H9 (cell line): Measurements from ENCODE around the gene LRRC28. TPM values are rescaled to one million over a fixed set of nuclear protein-coding genes. Genes with fewer than 3 reads are reported as not detected.

Experiments used
- DNase-seq: peaks from one replicate; pipeline ENCODE4 v3.0.0-alpha.2; 2017
- H2AFZ ChIP-seq: one replicate; pipeline ENCODE4 v1.6.1; 2013; ENCODE audit warnings: mild to moderate bottlenecking, low read length, control low read depth, moderate library complexity
- H2AK5ac ChIP-seq: 2 replicates; pipeline ENCODE4 v1.6.1; 2013; ENCODE audit warnings: low read length, control low read depth, mixed read lengths; ENCODE audit not compliant: insufficient read length
- H2BK120ac ChIP-seq: one replicate; pipeline ENCODE4 v1.6.1; 2013; ENCODE audit warnings: low read depth, mild to moderate bottlenecking, low read length, control low read depth, inconsistent platforms; ENCODE audit not compliant: poor library complexity, severe bottlenecking
- H2BK12ac ChIP-seq: 2 replicates; pipeline ENCODE4 v1.6.1; 2013; ENCODE audit warnings: low read length, control low read depth, mixed read lengths, low read depth; ENCODE audit not compliant: insufficient read length
- H2BK15ac ChIP-seq: 2 replicates; pipeline ENCODE4 v1.6.1; 2013; ENCODE audit warnings: low read depth, low read length, control low read depth
- H2BK20ac ChIP-seq: one replicate; pipeline ENCODE4 v1.6.1; 2013; ENCODE audit warnings: low read depth, mild to moderate bottlenecking, low read length, control low read depth, inconsistent platforms; ENCODE audit not compliant: poor library complexity, severe bottlenecking
- H2BK5ac ChIP-seq: 2 replicates; pipeline ENCODE4 v1.6.1; 2013; ENCODE audit warnings: low read length, control low read depth, mixed read lengths; ENCODE audit not compliant: insufficient read length
- H3K14ac ChIP-seq: 2 replicates; pipeline ENCODE4 v1.6.1; 2013; ENCODE audit warnings: low read length, control low read depth; ENCODE audit not compliant: insufficient read depth
- H3K18ac ChIP-seq: 2 replicates; pipeline ENCODE4 v1.6.1; 2013; ENCODE audit warnings: low read depth, mild to moderate bottlenecking, mixed read lengths, low read length, control low read depth; ENCODE audit not compliant: insufficient read length
- H3K23ac ChIP-seq: 2 replicates; pipeline ENCODE4 v1.6.1; 2013; ENCODE audit warnings: low read length, control low read depth, mixed read lengths, low read depth; ENCODE audit not compliant: insufficient read length
- H3K23me2 ChIP-seq: 2 replicates; pipeline ENCODE4 v1.6.1; 2013; ENCODE audit warnings: low read depth, mild to moderate bottlenecking, mixed read lengths, low read length, control low read depth; ENCODE audit not compliant: insufficient read length, poor library complexity, severe bottlenecking
- H3K27ac ChIP-seq: 2 replicates; pipeline ENCODE4 v1.5.1; 2013; ENCODE audit warnings: low read length, control low read depth, mixed read lengths, low read depth; ENCODE audit not compliant: insufficient read length
- H3K27me3 ChIP-seq: 2 replicates; pipeline ENCODE4 v1.6.1; 2013; ENCODE audit warnings: low read length, control low read depth, inconsistent platforms; ENCODE audit not compliant: insufficient read depth
- H3K4ac ChIP-seq: 2 replicates; pipeline ENCODE4 v1.6.1; 2013; ENCODE audit warnings: low read depth, mild to moderate bottlenecking, control low read depth, inconsistent platforms, low read length, moderate library complexity
- H3K4me1 ChIP-seq: 2 replicates; pipeline ENCODE4 v1.6.1; 2013; ENCODE audit warnings: low read length, control low read depth, inconsistent platforms; ENCODE audit not compliant: insufficient read depth
- H3K4me2 ChIP-seq: 2 replicates; pipeline ENCODE4 v1.6.1; 2013; ENCODE audit warnings: low read length, control low read depth, mixed read lengths; ENCODE audit not compliant: insufficient read length, insufficient read depth
- H3K56ac ChIP-seq: 2 replicates; pipeline ENCODE4 v1.6.1; 2013; ENCODE audit warnings: low read depth, mild to moderate bottlenecking, mixed read lengths, low read length, control low read depth; ENCODE audit not compliant: insufficient read length
- H3K79me1 ChIP-seq: 2 replicates; pipeline ENCODE4 v1.6.1; 2013; ENCODE audit warnings: low read depth, mild to moderate bottlenecking, moderate library complexity, low read length, control low read depth, inconsistent platforms; ENCODE audit not compliant: insufficient read depth, poor library complexity, severe bottlenecking
- H3K79me2 ChIP-seq: 2 replicates; pipeline ENCODE4 v1.6.1; 2013; ENCODE audit warnings: low read length, control low read depth, inconsistent platforms; ENCODE audit not compliant: insufficient read depth
- H3K9ac ChIP-seq: 2 replicates; pipeline ENCODE4 v1.6.1; 2013; ENCODE audit warnings: low read length, control low read depth, mixed read lengths; ENCODE audit not compliant: insufficient read length; ENCODE audit errors: extremely low read depth
- H3K9me3 ChIP-seq: one replicate; pipeline ENCODE4 v1.6.1; 2013; ENCODE audit warnings: low read depth, low read length, inconsistent platforms; ENCODE audit not compliant: control insufficient read depth
- H3T11ph ChIP-seq: one replicate; pipeline ENCODE4 v1.6.1; 2013; ENCODE audit warnings: mild to moderate bottlenecking, low read length, control low read depth, inconsistent platforms
- H4K20me1 ChIP-seq: one replicate; pipeline ENCODE4 v1.6.1; 2013; ENCODE audit not compliant: control insufficient read depth, insufficient read length, insufficient read depth
- H4K5ac ChIP-seq: 2 replicates; pipeline ENCODE4 v1.6.1; 2013; ENCODE audit warnings: low read depth, mild to moderate bottlenecking, mixed read lengths, low read length, control low read depth; ENCODE audit not compliant: insufficient read length
- H4K8ac ChIP-seq: replicated peaks from 2 replicates; pipeline ENCODE4 v1.6.1; 2013; ENCODE audit warnings: low read length, control low read depth, mixed read lengths, low read depth; ENCODE audit not compliant: insufficient read length
- H4K91ac ChIP-seq: 2 replicates; pipeline ENCODE4 v1.6.1; 2013; ENCODE audit warnings: low read depth, mild to moderate bottlenecking, moderate library complexity, mixed read lengths, low read length, control low read depth; ENCODE audit not compliant: insufficient read length
- H3K27ac Mint-ChIP-seq, 3 experiments: 2 replicates in 2 of 3; 3 replicates in 1 of 3; pipeline ENCODE4 v1.8.0; 2020 to 2021; ENCODE audit warnings: mixed read lengths in 3 of 3, mild to moderate bottlenecking in 1 of 3, moderate library complexity in 1 of 3
- H3K27me3 Mint-ChIP-seq: 2 replicates; pipeline ENCODE4 v1.8.0; 2021; ENCODE audit warnings: low read depth, mild to moderate bottlenecking, moderate library complexity, mixed read lengths
- H3K36me3 Mint-ChIP-seq, 3 experiments: 2 replicates in 2 of 3; 3 replicates in 1 of 3; pipeline ENCODE4 v1.8.0; 2020 to 2021; ENCODE audit warnings: low read depth in 3 of 3, mixed read lengths in 3 of 3; ENCODE audit not compliant: insufficient read depth in 1 of 3
- H3K4me1 Mint-ChIP-seq, 2 experiments: 2 replicates each; pipeline ENCODE4 v1.8.0; 2020; ENCODE audit warnings: mixed read lengths in 2 of 2
- H3K4me3 Mint-ChIP-seq, 2 experiments: 2 replicates in 1 of 2; 3 replicates in 1 of 2; pipeline ENCODE4 v1.8.0; 2020 to 2021; ENCODE audit warnings: mild to moderate bottlenecking in 2 of 2, mixed read lengths in 2 of 2, moderate library complexity in 1 of 2
- H3K9me3 Mint-ChIP-seq, 2 experiments: 2 replicates in 1 of 2; 3 replicates in 1 of 2; pipeline ENCODE4 v1.8.0; 2020; ENCODE audit warnings: mild to moderate bottlenecking in 2 of 2, mixed read lengths in 2 of 2, moderate library complexity in 1 of 2
- WGBS: extraction: QIAGEN DNeasy Blood & Tissue Kit; methylation state at CpG from one replicate; pipeline ENCODE4 v1.1.7; 2013; ENCODE audit warnings: missing lambda C conversion rate, low lambda C conversion rate, mixed read lengths; ENCODE audit not compliant: insufficient read length; ENCODE audit errors: extremely low coverage; 5-methylcytosine and 5-hydroxymethylcytosine counted together
- total RNA-seq: library from RNA; stranded (reverse); gene quantifications from 2 replicates; pipeline ENCODE4 v1.2.1, GENCODE V29; 2021
- TF ChIP-seq, protein P1 (sequence below): fragments of 200-600 bp; sonication (generic); conservative IDR thresholded peaks from 3 replicates; pipeline ENCODE4 v1.8.0; 2021; ENCODE audit warnings: antibody characterized with exemption, mild to moderate bottlenecking

Gene LRRC28
- total RNA-seq, 1 experiment from 2014 or later = 17.6 TPM

DNA sequence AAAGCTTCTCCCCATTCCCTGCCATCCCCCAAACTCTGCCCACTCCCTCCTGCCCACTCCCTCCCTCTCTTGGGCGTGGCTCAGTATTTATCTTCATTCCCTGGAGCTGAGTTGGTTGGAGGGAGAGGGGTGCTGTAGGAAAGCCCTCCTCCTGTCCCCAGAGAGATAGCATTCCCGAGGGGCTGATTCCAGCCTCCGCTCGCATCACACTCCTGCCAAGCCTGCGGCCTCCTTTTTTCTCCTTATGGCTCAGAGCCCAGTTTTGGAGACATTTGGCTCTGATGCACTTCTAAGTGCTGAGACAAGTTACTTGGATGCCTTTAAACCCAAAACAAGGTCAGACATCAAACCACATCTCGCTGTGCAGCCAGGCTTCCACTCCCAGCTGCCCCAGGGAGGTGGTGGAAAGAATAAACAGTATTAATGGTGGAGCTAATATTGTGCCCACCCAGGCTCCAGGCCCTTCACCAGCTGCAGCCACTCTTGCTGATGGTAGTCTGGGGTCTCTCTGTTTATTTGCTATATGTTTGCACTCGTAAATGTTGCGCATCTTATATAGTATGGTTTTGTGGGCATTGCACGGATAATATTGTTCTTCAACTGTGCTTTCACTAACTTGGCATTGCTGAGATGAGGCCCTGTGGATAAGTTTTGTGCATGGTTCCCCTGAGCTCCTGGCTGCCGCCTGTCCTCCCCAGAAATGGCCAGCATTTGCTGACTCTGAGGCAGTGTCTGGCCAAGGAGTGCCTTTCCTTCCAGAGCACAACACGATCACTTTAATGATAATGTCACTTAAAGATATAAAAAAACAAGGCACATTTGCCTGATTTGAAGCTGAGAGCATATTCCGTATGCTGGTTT lies 157.2 kb downstream of the LRRC28 start:
- Histone ChIP-seq H2BK15ac (no peak overlapping the region), H3K9ac (no peak overlapping the region), H2BK120ac (no peak overlapping the region), H3K23ac (no peak overlapping the region), H2BK5ac (no peak overlapping the region), H2BK12ac (no peak overlapping the region), H3K79me1 (no peaks in the 10 kb centered on the region), H3K4me1 (no peaks in the 10 kb centered on the region), H3K56ac (no peak overlapping the region), H3K4ac (no peak overlapping the region), H4K8ac (no peak overlapping the region), H3K18ac (no peak overlapping the region), H2BK20ac (no peak overlapping the region), H2AK5ac (no peak overlapping the region), H3T11ph (no peak overlapping the region), H3K79me2 (no peaks in the 10 kb centered on the region), H3K9me3 (no peaks in the 10 kb centered on the region), H3K27me3 (no peaks in the 10 kb centered on the region), H2AFZ (no peak overlapping the region), H3K27ac (no peak overlapping the region), H4K5ac (no peak overlapping the region), H4K20me1 (no peaks in the 10 kb centered on the region), H4K91ac (no peak overlapping the region), H3K4me2 (no peak overlapping the region), H3K14ac (no peak overlapping the region), H3K23me2 (no peaks in the 10 kb centered on the region)
- no peaks in the 10 kb centered on the region; a peak in 2 of 5 replicates for H3K9me3 Mint-ChIP-seq
- H3K36me3 Mint-ChIP-seq = no peaks in the 10 kb centered on the region
- no CpG with 5 or more reads among the region's 12 CpGs for WGBS
- peaks cover 0 to 1% of the 10 kb centered on the region in 2 experiments; a peak in 1 of 4 replicates for H3K4me1 Mint-ChIP-seq
- TF ChIP-seq, protein P1, sequence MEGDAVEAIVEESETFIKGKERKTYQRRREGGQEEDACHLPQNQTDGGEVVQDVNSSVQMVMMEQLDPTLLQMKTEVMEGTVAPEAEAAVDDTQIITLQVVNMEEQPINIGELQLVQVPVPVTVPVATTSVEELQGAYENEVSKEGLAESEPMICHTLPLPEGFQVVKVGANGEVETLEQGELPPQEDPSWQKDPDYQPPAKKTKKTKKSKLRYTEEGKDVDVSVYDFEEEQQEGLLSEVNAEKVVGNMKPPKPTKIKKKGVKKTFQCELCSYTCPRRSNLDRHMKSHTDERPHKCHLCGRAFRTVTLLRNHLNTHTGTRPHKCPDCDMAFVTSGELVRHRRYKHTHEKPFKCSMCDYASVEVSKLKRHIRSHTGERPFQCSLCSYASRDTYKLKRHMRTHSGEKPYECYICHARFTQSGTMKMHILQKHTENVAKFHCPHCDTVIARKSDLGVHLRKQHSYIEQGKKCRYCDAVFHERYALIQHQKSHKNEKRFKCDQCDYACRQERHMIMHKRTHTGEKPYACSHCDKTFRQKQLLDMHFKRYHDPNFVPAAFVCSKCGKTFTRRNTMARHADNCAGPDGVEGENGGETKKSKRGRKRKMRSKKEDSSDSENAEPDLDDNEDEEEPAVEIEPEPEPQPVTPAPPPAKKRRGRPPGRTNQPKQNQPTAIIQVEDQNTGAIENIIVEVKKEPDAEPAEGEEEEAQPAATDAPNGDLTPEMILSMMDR = no peak
- H3K4me3 Mint-ChIP-seq = no peak overlapping the region
- H3K27me3 Mint-ChIP-seq = no peaks in the 10 kb centered on the region
- DNase-seq = no peak
- no peak overlapping the region for H3K27ac Mint-ChIP-seq
